CD4-positive, alpha-beta T cell treated with Interleukin-4 for 1 hour (primary cell): Measurements from ENCODE around the gene DHX58.

Experiments
- DNase-seq, 2 donors: peaks; one replicate each; pipeline ENCODE4 v3.0.0-alpha.2; 2020 to 2022

Gene DHX58

DNA sequence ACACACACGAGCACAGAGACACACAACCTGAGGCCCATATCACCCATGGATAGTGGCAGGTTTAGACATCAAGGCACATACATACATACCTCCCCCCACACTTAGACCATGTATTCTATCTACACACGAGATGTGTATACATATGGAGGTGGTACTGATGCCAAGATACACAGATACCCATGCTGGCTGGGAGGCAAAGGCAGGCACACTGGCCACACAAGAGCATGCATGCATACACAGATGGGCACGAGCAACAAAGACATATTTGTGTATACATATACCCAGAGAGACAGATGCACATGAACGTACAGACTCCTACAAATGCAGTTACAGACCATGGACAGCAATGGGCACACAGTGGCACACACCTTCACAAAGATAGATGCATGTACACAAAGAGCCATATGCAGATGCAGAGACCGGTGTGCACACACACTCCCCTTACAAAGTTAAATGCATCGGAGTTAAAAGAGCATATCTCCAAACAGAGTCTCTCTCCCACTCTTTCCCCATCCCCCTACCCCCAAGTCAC, 60.1 kb downstream of the DHX58 start:
- DNase-seq = no peak

GRCh38 chr17:42051645-42052044, 60.9 kb downstream of the DHX58 start:
- no peak for DNase-seq
